Panc1 (cell line): Measurements from ENCODE around the gene SEMA6A. TPM values are rescaled to one million over a fixed set of nuclear protein-coding genes. Genes with fewer than 3 reads are reported as not detected.

Experiments
- ATAC-seq: fragments of 200-7000 bp; cut with Tn5 transposase; 2 replicates; pipeline ENCODE4 v1.9.1; 2020; ENCODE audit warnings: mild to moderate bottlenecking, moderate library complexity
- BruUV-seq: library from RNA; stranded (reverse); fragments of 400-500 nt; replicated peaks from 2 replicates; lab custom pipeline; 2021; lab: Mats Ljungman, UMichigan
- CTCF ChIA-PET: fragments of 300-600 bp; sonication (Branson Sonifier 250); formaldehyde crosslinking; loops from one replicate; lab custom pipeline; 2022; ENCODE audit warnings: antibody characterized with exemption; lab: Charles Lee
- POLR2A ChIA-PET: fragments of 300-600 bp; sonication (Branson Sonifier 250); formaldehyde crosslinking; loops from one replicate; lab custom pipeline; 2022; ENCODE audit warnings: antibody characterized with exemption; lab: Charles Lee
- DNase-seq: peaks from one replicate; pipeline ENCODE4 v3.0.0-alpha.2; 2010; ENCODE audit warnings: low read depth, low spot score
- H3K27ac ChIP-seq: 2 replicates; pipeline ENCODE4 v1.5.1; 2011; ENCODE audit warnings: mild to moderate bottlenecking, low read length, inconsistent platforms
- H3K27me3 ChIP-seq: fragments of 200-500 bp; sonication (Bioruptor generic); 2 replicates; pipeline ENCODE4 v1.6.0; 2014; ENCODE audit warnings: low read length, inconsistent platforms; ENCODE audit not compliant: control insufficient read depth, insufficient read depth
- H3K36me3 ChIP-seq: fragments of 200-500 bp; sonication (Bioruptor generic); 2 replicates; pipeline ENCODE4 v1.5.1; 2014; ENCODE audit warnings: inconsistent platforms, mild to moderate bottlenecking, low read length, moderate library complexity; ENCODE audit not compliant: control insufficient read depth, insufficient read depth
- H3K4me1 ChIP-seq: 2 replicates; pipeline ENCODE4 v1.5.1; 2011; ENCODE audit warnings: inconsistent platforms, mild to moderate bottlenecking, low read length, moderate library complexity; ENCODE audit not compliant: control insufficient read depth, insufficient read depth
- H3K4me3 ChIP-seq, 2 experiments: 2 replicates each; pipeline ENCODE4 v1.5.1; 2011 to 2012; ENCODE audit warnings: low read depth in 2 of 2, low read length in 2 of 2, mild to moderate bottlenecking in 2 of 2, inconsistent platforms in 1 of 2, moderate library complexity in 1 of 2
- H3K9me3 ChIP-seq: fragments of 200-500 bp; sonication (Bioruptor generic); 2 replicates; pipeline ENCODE4 v1.5.1; 2014; ENCODE audit warnings: low read depth, mild to moderate bottlenecking, inconsistent platforms, low read length, moderate library complexity; ENCODE audit not compliant: control insufficient read depth, insufficient read depth
- POLR2AphosphoS5 ChIP-seq: IDR thresholded peaks from 2 replicates; pipeline ENCODE4 v1.6.1; 2012; ENCODE audit warnings: mild to moderate bottlenecking, low read depth, low read length, moderate library complexity
- SIN3A ChIP-seq: IDR thresholded peaks from 2 replicates; pipeline ENCODE4 v1.6.1; 2012; ENCODE audit warnings: low read depth, mild to moderate bottlenecking, low read length, moderate library complexity, borderline replicate concordance; ENCODE audit not compliant: insufficient read depth
- TCF7L2 ChIP-seq: IDR thresholded peaks from 2 replicates; pipeline ENCODE4 v1.6.1; 2011; ENCODE audit warnings: mild to moderate bottlenecking, low read depth, low read length, inconsistent platforms
- in situ Hi-C: cut with HindIII; loops from 2 replicates; pipeline ENCODE4 v1.10.0; 2016; ENCODE audit warnings: low sequenced_read_pairs, low pct_unique_long_range_greater_than_20kb
- intact Hi-C: fragments of 100-400 bp; cut with micrococcal nuclease; formaldehyde crosslinking; loops from one replicate; pipeline ENCODE4 v1.10.0; 2022; ENCODE audit not compliant: unreplicated experiment
- total RNA-seq: library from RNA; stranded (reverse); gene quantifications from one replicate; pipeline ENCODE4 v1.2.1, GENCODE V29; 2021; ENCODE audit not compliant: unreplicated experiment
- TF ChIP-seq, protein P1 (sequence below), 2 experiments: IDR thresholded peaks; 2 replicates each; pipeline ENCODE4 v1.6.1; 2011 to 2012; ENCODE audit warnings: low read depth in 2 of 2, control low read depth in 1 of 2, low read length in 1 of 2, mild to moderate bottlenecking in 1 of 2, moderate library complexity in 1 of 2; ENCODE audit not compliant: insufficient read depth in 1 of 2
- TF ChIP-seq, protein P2 (sequence below): fragments of 450-650 bp; IDR thresholded peaks from 2 replicates; pipeline ENCODE4 v1.5.1; 2017; ENCODE audit warnings: mild to moderate bottlenecking

Gene SEMA6A
- total RNA-seq, 1 experiment from 2014 or later = 0.54 TPM

DNA sequence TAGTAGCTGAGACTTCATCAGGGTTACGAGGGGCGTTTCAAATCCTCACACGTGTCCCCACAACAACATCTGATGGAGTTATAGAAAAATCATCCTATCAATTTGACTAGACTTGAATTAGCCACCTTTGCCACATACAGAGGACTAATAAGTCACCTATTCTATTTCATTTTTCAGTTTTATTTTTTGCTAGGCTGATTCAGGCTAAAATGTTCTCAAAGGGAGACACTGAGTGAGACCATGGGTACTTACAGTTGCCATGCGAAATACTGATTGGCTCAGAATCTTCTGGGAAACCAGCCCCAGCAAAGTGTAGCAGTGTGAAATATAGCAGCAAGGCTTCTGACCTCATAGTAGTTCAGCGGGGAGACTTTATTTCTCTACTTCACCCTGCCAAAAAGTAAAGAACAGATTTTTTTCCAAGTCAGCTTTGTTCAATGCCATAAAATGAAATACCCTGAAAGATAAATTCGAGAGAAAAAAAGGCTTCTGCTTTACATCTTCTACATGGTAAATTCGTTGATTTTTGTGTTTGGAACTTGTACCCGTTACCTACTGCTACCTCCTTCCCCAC lies 69.9 kb downstream of the SEMA6A start:
- CTCF ChIA-PET = no interaction called here
- intact Hi-C loops = no loop called here
- ATAC-seq = no peak

DNA sequence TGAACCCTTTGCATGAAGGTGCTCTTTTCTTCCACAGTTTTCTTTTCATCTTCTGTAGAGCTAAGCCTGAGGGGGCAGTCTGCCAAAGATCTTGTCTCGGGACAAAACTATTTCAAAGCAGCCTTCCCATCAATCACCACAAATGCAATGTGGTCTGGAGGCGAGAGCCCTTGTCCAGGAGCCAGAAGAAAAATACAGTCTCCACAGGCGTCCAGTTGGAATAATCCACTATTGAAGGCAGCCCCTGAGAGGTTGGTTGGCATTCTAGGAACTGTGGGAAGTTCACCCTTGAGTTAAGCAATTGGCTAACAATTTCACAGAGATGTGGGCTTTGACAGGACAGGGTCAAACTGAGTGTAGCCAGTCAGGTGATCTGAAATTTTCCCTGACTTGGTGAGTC lies 72.0 kb downstream of the SEMA6A start:
- CTCF ChIA-PET = no interaction called here
- ATAC-seq (no peak), DNase-seq (no peak)
- no peaks in the 10 kb centered on the region for H3K27me3 ChIP-seq
- no peak overlapping the region for H3K4me3 ChIP-seq
- no peaks in the 10 kb centered on the region for H3K36me3 ChIP-seq
- intact Hi-C loops = no loop called here
- H3K9me3 ChIP-seq = no peaks in the 10 kb centered on the region
- BruUV-seq = no TSS peak
- no peaks in the 10 kb centered on the region for H3K4me1 ChIP-seq
- in situ Hi-C loops = no loop called here
- POLR2A ChIA-PET = no interaction called here
- TF ChIP-seq SIN3A (no peak), POLR2AphosphoS5 (no peak)
- TF ChIP-seq, protein P1, sequence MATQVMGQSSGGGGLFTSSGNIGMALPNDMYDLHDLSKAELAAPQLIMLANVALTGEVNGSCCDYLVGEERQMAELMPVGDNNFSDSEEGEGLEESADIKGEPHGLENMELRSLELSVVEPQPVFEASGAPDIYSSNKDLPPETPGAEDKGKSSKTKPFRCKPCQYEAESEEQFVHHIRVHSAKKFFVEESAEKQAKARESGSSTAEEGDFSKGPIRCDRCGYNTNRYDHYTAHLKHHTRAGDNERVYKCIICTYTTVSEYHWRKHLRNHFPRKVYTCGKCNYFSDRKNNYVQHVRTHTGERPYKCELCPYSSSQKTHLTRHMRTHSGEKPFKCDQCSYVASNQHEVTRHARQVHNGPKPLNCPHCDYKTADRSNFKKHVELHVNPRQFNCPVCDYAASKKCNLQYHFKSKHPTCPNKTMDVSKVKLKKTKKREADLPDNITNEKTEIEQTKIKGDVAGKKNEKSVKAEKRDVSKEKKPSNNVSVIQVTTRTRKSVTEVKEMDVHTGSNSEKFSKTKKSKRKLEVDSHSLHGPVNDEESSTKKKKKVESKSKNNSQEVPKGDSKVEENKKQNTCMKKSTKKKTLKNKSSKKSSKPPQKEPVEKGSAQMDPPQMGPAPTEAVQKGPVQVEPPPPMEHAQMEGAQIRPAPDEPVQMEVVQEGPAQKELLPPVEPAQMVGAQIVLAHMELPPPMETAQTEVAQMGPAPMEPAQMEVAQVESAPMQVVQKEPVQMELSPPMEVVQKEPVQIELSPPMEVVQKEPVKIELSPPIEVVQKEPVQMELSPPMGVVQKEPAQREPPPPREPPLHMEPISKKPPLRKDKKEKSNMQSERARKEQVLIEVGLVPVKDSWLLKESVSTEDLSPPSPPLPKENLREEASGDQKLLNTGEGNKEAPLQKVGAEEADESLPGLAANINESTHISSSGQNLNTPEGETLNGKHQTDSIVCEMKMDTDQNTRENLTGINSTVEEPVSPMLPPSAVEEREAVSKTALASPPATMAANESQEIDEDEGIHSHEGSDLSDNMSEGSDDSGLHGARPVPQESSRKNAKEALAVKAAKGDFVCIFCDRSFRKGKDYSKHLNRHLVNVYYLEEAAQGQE (IDR thresholded peaks at IDR 0.05; ENCODE audit: insufficient read depth in 1 of 2, low read depth in 2 of 2, low read length in 1 of 2) = no peak
- TF ChIP-seq, protein P2, sequence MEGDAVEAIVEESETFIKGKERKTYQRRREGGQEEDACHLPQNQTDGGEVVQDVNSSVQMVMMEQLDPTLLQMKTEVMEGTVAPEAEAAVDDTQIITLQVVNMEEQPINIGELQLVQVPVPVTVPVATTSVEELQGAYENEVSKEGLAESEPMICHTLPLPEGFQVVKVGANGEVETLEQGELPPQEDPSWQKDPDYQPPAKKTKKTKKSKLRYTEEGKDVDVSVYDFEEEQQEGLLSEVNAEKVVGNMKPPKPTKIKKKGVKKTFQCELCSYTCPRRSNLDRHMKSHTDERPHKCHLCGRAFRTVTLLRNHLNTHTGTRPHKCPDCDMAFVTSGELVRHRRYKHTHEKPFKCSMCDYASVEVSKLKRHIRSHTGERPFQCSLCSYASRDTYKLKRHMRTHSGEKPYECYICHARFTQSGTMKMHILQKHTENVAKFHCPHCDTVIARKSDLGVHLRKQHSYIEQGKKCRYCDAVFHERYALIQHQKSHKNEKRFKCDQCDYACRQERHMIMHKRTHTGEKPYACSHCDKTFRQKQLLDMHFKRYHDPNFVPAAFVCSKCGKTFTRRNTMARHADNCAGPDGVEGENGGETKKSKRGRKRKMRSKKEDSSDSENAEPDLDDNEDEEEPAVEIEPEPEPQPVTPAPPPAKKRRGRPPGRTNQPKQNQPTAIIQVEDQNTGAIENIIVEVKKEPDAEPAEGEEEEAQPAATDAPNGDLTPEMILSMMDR = no peak
- H3K27ac ChIP-seq = no peak overlapping the region

More for the DNA sequence above, 69.9 kb downstream of the SEMA6A start:
- TF ChIP-seq POLR2AphosphoS5 = no peak
- TF ChIP-seq, protein P2 = no peak
- in situ Hi-C loops = no loop called here
- no peaks in the 10 kb centered on the region for H3K36me3 ChIP-seq
- POLR2A ChIA-PET = no interaction called here
- no peak overlapping the region for H3K27ac ChIP-seq
- no peaks in the 10 kb centered on the region for H3K27me3 ChIP-seq
- H3K4me1 ChIP-seq = no peaks in the 10 kb centered on the region
- H3K9me3 ChIP-seq = no peaks in the 10 kb centered on the region
- H3K4me3 ChIP-seq = no peak overlapping the region
- DNase-seq = no peak
- no TSS peak for BruUV-seq

DNA sequence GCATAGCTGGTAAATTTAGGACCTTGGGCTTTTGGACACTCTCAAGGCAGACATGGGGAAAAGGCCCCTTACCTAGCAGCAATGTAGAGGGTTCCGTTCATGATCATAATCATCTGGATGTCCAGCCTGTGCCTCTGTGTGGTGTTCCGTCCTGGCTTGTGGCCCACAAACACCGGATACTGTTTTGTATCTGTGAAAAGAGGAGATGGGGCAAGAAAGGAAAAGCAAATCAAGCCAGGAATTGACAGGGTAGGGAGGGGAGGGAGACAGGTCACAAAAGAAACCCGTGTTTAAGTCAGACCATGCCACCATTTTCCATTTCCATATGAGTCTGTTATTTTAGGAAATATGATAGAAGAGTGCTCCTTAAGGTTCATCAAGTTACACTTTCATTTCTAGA lies 72.5 kb downstream of the SEMA6A start:
- no peak for TF ChIP-seq SIN3A
- no peak for TF ChIP-seq TCF7L2
- TF ChIP-seq, protein P1 (IDR thresholded peaks at IDR 0.05; ENCODE audit: insufficient read depth in 1 of 2, low read depth in 2 of 2, low read length in 1 of 2) = no peak
- TF ChIP-seq, protein P2 = no peak
- no peak for TF ChIP-seq POLR2AphosphoS5
- DNase-seq (no peak), ATAC-seq (no peak)
- Histone ChIP-seq H3K4me1 (no peaks in the 10 kb centered on the region), H3K36me3 (no peaks in the 10 kb centered on the region), H3K9me3 (no peaks in the 10 kb centered on the region), H3K4me3 (no peak overlapping the region), H3K27me3 (no peaks in the 10 kb centered on the region), H3K27ac (no peak overlapping the region)
- intact Hi-C loops (no loop called here), in situ Hi-C loops (no loop called here)
- CTCF ChIA-PET = no interaction called here
- POLR2A ChIA-PET = no interaction called here
- BruUV-seq = no TSS peak
